Neural cell (in vitro differentiated cells): Measurements from ENCODE around the gene CNTNAP1. TPM values are rescaled to one million over a fixed set of nuclear protein-coding genes. Genes with fewer than 3 reads are reported as not detected.

ENCODE experiments used
- H2AFZ ChIP-seq: fragments of 200-600, 300-800 bp; sonication (generic), shearing (Covaris generic); 2 replicates; pipeline ENCODE4 v1.6.0; 2014; ENCODE audit warnings: low read depth, mild to moderate bottlenecking, antibody characterized with exemption, low read length, moderate library complexity
- H3F3A ChIP-seq: fragments of 200-600 bp; shearing (Covaris generic); 2 replicates; pipeline ENCODE4 v1.6.1; 2016; ENCODE audit warnings: mild to moderate bottlenecking, moderate library complexity, mixed read lengths, antibody characterized with exemption, low read length; ENCODE audit not compliant: insufficient read depth, poor library complexity, severe bottlenecking
- H3K27ac ChIP-seq: fragments of 200-600, 300-800 bp; sonication (generic), shearing (Covaris generic); 2 replicates; pipeline ENCODE4 v1.5.1; 2014; ENCODE audit warnings: mild to moderate bottlenecking, low read length, moderate library complexity
- H3K27me3 ChIP-seq: fragments of 300-800, 200-600 bp; sonication (generic), shearing (Covaris generic); 2 replicates; pipeline ENCODE4 v1.6.0; 2014; ENCODE audit warnings: mild to moderate bottlenecking, low read depth, low read length, moderate library complexity; ENCODE audit not compliant: insufficient read depth
- H3K36me3 ChIP-seq: fragments of 300-800, 200-600 bp; sonication (generic), shearing (Covaris generic); 2 replicates; pipeline ENCODE4 v1.5.1; 2014; ENCODE audit warnings: mild to moderate bottlenecking, antibody characterized with exemption, low read length, moderate library complexity; ENCODE audit not compliant: insufficient read depth
- H3K4me2 ChIP-seq: fragments of 300-800, 200-600 bp; sonication (generic), shearing (Covaris generic); 2 replicates; pipeline ENCODE4 v1.6.0; 2014; ENCODE audit warnings: mild to moderate bottlenecking, low read length
- H3K4me3 ChIP-seq: fragments of 300-800, 200-600 bp; sonication (generic), shearing (Covaris generic); 2 replicates; pipeline ENCODE4 v1.5.1; 2014; ENCODE audit warnings: mild to moderate bottlenecking, low read length, moderate library complexity
- H3K79me2 ChIP-seq: fragments of 200-600 bp; shearing (Covaris generic); replicated peaks from 2 replicates; pipeline ENCODE4 v1.6.0; 2014; ENCODE audit warnings: mild to moderate bottlenecking, low read length, moderate library complexity; ENCODE audit not compliant: insufficient read depth
- H3K9ac ChIP-seq: fragments of 300-800, 200-600 bp; sonication (generic), shearing (Covaris generic); 2 replicates; pipeline ENCODE4 v1.6.1; 2016; ENCODE audit warnings: mild to moderate bottlenecking, low read length, mixed read lengths
- H3K9me2 ChIP-seq: fragments of 200-600 bp; shearing (Covaris generic); 2 replicates; pipeline ENCODE4 v1.6.1; 2016; ENCODE audit warnings: mild to moderate bottlenecking, low read length, mixed read lengths; ENCODE audit not compliant: insufficient read depth
- H3K9me3 ChIP-seq: fragments of 200-600, 300-800 bp; sonication (generic), shearing (Covaris generic); 2 replicates; pipeline ENCODE4 v1.6.1; 2016; ENCODE audit warnings: mild to moderate bottlenecking, mixed run types, low read length, moderate library complexity, mixed read lengths
- H4K20me1 ChIP-seq: fragments of 200-600 bp; shearing (Covaris generic); 2 replicates; pipeline ENCODE4 v1.6.1; 2016; ENCODE audit warnings: mild to moderate bottlenecking, mixed run types; ENCODE audit not compliant: insufficient read depth
- CTCF ChIP-seq: fragments of 450-650 bp; IDR thresholded peaks from 2 replicates; pipeline ENCODE4 v1.5.1; 2014; ENCODE audit warnings: antibody characterized with exemption, mild to moderate bottlenecking, moderate library complexity; ENCODE audit not compliant: poor library complexity, severe bottlenecking
- EP300 ChIP-seq: fragments of 450-650 bp; conservative IDR thresholded peaks from 2 replicates; pipeline ENCODE4 v1.6.1; 2014; ENCODE audit warnings: antibody characterized with exemption, mild to moderate bottlenecking, moderate library complexity; ENCODE audit not compliant: poor library complexity, severe bottlenecking
- EZH2 ChIP-seq: fragments of 200-600, 300-800 bp; shearing (Covaris generic), sonication (generic); IDR thresholded peaks from 2 replicates; pipeline ENCODE4 v1.6.1; 2014; ENCODE audit warnings: antibody characterized with exemption, low read length, borderline replicate concordance, mild to moderate bottlenecking; ENCODE audit not compliant: insufficient read depth, poor library complexity, severe bottlenecking
- MXI1 ChIP-seq: fragments of 450-650 bp; conservative IDR thresholded peaks from 2 replicates; pipeline ENCODE4 v1.6.1; 2014; ENCODE audit warnings: antibody characterized with exemption, mild to moderate bottlenecking; ENCODE audit not compliant: poor library complexity, severe bottlenecking
- POLR2AphosphoS5 ChIP-seq: IDR thresholded peaks from 2 replicates; pipeline ENCODE4 v1.6.1; 2012
- RAD21 ChIP-seq: fragments of 450-650 bp; conservative IDR thresholded peaks from 2 replicates; pipeline ENCODE4 v1.6.1; 2014; ENCODE audit warnings: antibody characterized with exemption, mild to moderate bottlenecking, moderate library complexity
- REST ChIP-seq: IDR thresholded peaks from 2 replicates; pipeline ENCODE4 v1.6.1; 2012; ENCODE audit warnings: borderline replicate concordance
- SMC3 ChIP-seq: fragments of 450-650 bp; conservative IDR thresholded peaks from 2 replicates; pipeline ENCODE4 v1.6.1; 2014; ENCODE audit warnings: antibody characterized with exemption, mild to moderate bottlenecking, moderate library complexity; ENCODE audit not compliant: poor library complexity
- TAF1 ChIP-seq: IDR thresholded peaks from 2 replicates; pipeline ENCODE4 v1.6.1; 2012; ENCODE audit warnings: low read depth
- polyA plus RNA-seq: library from polyadenylated mRNA; depleted of rRNA; stranded (reverse); fragments of >200 nt; gene quantifications from 2 replicates; pipeline ENCODE4 v1.2.3, GENCODE V29; 2014

The CNTNAP1 gene
- polyA plus RNA-seq, 1 donor from 2014 or later = 21.9 TPM

- Histone ChIP-seq H3K9me2 (no peaks in the 10 kb centered on the region), H3K9ac (no peak overlapping the region), H3K36me3 (no peaks in the 10 kb centered on the region), H3K79me2 (no peaks in the 10 kb centered on the region), H2AFZ (no peak overlapping the region), H3K9me3 (no peaks in the 10 kb centered on the region), H4K20me1 (no peaks in the 10 kb centered on the region), H3K27ac (no peak overlapping the region), H3K4me2 (no peak overlapping the region), H3F3A (no peaks in the 10 kb centered on the region), H3K27me3 (no peaks in the 10 kb centered on the region), H3K4me3 (no peak overlapping the region)
- TF ChIP-seq EZH2 = no peak
- TF ChIP-seq EP300 = no peak
- TF ChIP-seq RAD21 = no peak
- no peak for TF ChIP-seq SMC3
- no peak for TF ChIP-seq MXI1
- no peak for TF ChIP-seq TAF1
- no peak for TF ChIP-seq POLR2AphosphoS5
- TF ChIP-seq REST = no peak
- no peak for TF ChIP-seq CTCF
Observed at GRCh38 chr17:42694524-42694923, 12.2 kb downstream of the CNTNAP1 start.

- Histone ChIP-seq H4K20me1 (no peaks in the 10 kb centered on the region), H3K9me2 (no peaks in the 10 kb centered on the region), H3K36me3 (no peaks in the 10 kb centered on the region), H2AFZ (no peak overlapping the region), H3F3A (no peaks in the 10 kb centered on the region), H3K9me3 (no peaks in the 10 kb centered on the region), H3K27ac (no peak overlapping the region), H3K9ac (no peak overlapping the region), H3K4me3 (no peak overlapping the region), H3K79me2 (no peaks in the 10 kb centered on the region), H3K27me3 (no peaks in the 10 kb centered on the region), H3K4me2 (no peak overlapping the region)
- TF ChIP-seq REST (no peak), POLR2AphosphoS5 (no peak), CTCF (no peak), TAF1 (no peak), SMC3 (no peak), EP300 (no peak), MXI1 (no peak)
Observed at GRCh38 chr17:42695500-42695899, 13.2 kb downstream of the CNTNAP1 start.
